H1 (cell line): Measurements from ENCODE around the gene PBX3. TPM values are rescaled to one million over a fixed set of nuclear protein-coding genes. Genes with fewer than 3 reads are reported as not detected.

Experiments used
- CHD7 ChIP-seq: fragments of 300-600 bp; sonication (generic); IDR thresholded peaks from 2 replicates; pipeline ENCODE4 v1.7.1; 2012; ENCODE audit warnings: low read length, moderate library complexity, mild to moderate bottlenecking, inconsistent platforms; ENCODE audit not compliant: insufficient replicate concordance
- GABPA ChIP-seq: IDR thresholded peaks from 2 replicates; pipeline ENCODE4 v1.6.1; 2011; ENCODE audit warnings: mild to moderate bottlenecking, low read length, moderate library complexity, borderline replicate concordance; ENCODE audit not compliant: insufficient read depth
- POU5F1 ChIP-seq: IDR thresholded peaks from 2 replicates; pipeline ENCODE4 v1.6.1; 2011; ENCODE audit warnings: low read depth, mild to moderate bottlenecking, low read length, moderate library complexity
- RNF2 ChIP-seq: fragments of 200-900, 300-1000 bp; sonication (generic); IDR thresholded peaks from 2 replicates; pipeline ENCODE4 v1.7.1; 2016; ENCODE audit warnings: borderline replicate concordance, low read depth, mild to moderate bottlenecking, antibody characterized with exemption, low read length; ENCODE audit not compliant: poor library complexity, severe bottlenecking; ENCODE audit errors: missing control alignments
- polyA plus RNA-seq, 7 experiments: library from polyadenylated mRNA; depleted of rRNA in 3 of 7; stranded (reverse) in 5 of 7; unstranded in 2 of 7; fragments of >200 nt in 5 of 7; fragments of 200-250 nt in 2 of 7; gene quantifications; 1 replicate in 5 of 7; 2 replicates in 1 of 7; 4 replicates in 1 of 7; pipeline versions ENCODE4 v1.2.1 to v1.2.3, GENCODE V29; 2011 to 2013; ENCODE audit warnings: missing spikeins in 2 of 7, mixed read lengths in 2 of 7
- total RNA-seq: library from RNA; stranded (reverse); fragmentation: NEBNext Ultra II Directional; extraction: Animal tissue kit (Norgen Biotek cat#: 25700); gene quantifications from 2 replicates; pipeline ENCODE4 v1.2.1, GENCODE V29; 2021

PBX3 gene
- total and polyA plus RNA-seq, 2 of the 8 experiments (the other 6 are each of a cell fraction or from before 2014, with no cell fraction given) = 22.7 to 44.3 TPM

DNA sequence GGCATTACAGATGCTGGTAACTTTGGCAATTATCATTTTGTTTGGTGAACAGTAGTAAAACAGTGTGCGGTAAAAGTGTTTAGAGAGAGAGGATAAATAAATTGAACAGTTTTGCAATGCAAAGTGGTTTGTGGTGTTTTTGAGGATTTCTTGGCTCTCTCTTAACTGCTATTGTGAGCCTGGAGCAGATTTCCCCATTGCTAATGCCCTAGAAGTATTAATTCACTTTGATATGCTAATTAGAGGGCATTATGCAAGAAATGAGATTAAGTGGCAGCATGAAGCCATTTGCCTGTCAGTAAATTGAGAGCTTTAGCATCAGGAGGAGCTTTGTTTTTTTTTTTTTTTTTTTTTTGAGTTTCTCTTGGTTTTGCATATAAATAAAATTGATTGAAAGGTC is 8.2 kb downstream of the PBX3 start (continued):
- no peak for TF ChIP-seq CHD7
- TF ChIP-seq RNF2 = no peak
- no peak for TF ChIP-seq GABPA
- peak; percentile 56; the same call in 1 of the 2 replicates for TF ChIP-seq POU5F1
- TF ChIP-seq, all 59 proteins: peak for 3
